ENCODE data around the gene ZFPM1. TPM values are rescaled to one million over a fixed set of nuclear protein-coding genes. Genes with fewer than 3 reads are reported as not detected.

Gene ZFPM1
- total RNA-seq, 1 donor from 2014 or later, result 8.4 TPM

GRCh38 chr16:88500255-88500661 is 47.2 kb downstream of the ZFPM1 start:
- Histone ChIP-seq H3K27ac (no peak overlapping the region), H3K27me3 (no peaks in the 10 kb centered on the region), H3K9me3 (no peaks in the 10 kb centered on the region), H3K4me1 (no peaks in the 10 kb centered on the region), H3K4me3 (no peak overlapping the region), H3K36me3 (no peaks in the 10 kb centered on the region)
- intact Hi-C loops (cut with DNase I), result no loop called here
- ATAC-seq, result no peak
- TF ChIP-seq CTCF (IDR thresholded peaks at IDR 0.05), result no peak
- no peak for DNase-seq

GRCh38 chr16:88502371-88502770 is 49.3 kb downstream of the ZFPM1 start:
- no peaks in the 10 kb centered on the region for H3K9me3 ChIP-seq

GRCh38 chr16:88502776-88503280 is 49.7 kb downstream of the ZFPM1 start:
- Histone ChIP-seq H3K27ac (no peak overlapping the region), H3K27me3 (no peaks in the 10 kb centered on the region), H3K4me3 (no peak overlapping the region), H3K4me1 (no peaks in the 10 kb centered on the region), H3K36me3 (no peaks in the 10 kb centered on the region), H3K9me3 (no peaks in the 10 kb centered on the region)
- intact Hi-C loops (cut with DNase I), result no loop called here
- no peak for DNase-seq
- TF ChIP-seq CTCF (IDR thresholded peaks at IDR 0.05), result no peak
- no peak for ATAC-seq

More at GRCh38 chr16:88502371-88502770, 49.3 kb downstream of the ZFPM1 start:
- ATAC-seq (no peak), DNase-seq (no peak)
- Histone ChIP-seq H3K4me3 (no peak overlapping the region), H3K36me3 (no peaks in the 10 kb centered on the region), H3K27me3 (no peaks in the 10 kb centered on the region), H3K4me1 (no peaks in the 10 kb centered on the region), H3K27ac (no peak overlapping the region)
- intact Hi-C loops (cut with DNase I), result no loop called here
- TF ChIP-seq CTCF (IDR thresholded peaks at IDR 0.05), result no peak

GRCh38 chr16:88503374-88503770 is 50.3 kb downstream of the ZFPM1 start:
- Histone ChIP-seq H3K36me3 (no peaks in the 10 kb centered on the region), H3K4me3 (no peak overlapping the region), H3K27me3 (no peaks in the 10 kb centered on the region), H3K27ac (no peak overlapping the region), H3K9me3 (no peaks in the 10 kb centered on the region), H3K4me1 (no peaks in the 10 kb centered on the region)
- DNase-seq (no peak), ATAC-seq (no peak)
- intact Hi-C loops (cut with DNase I), result no loop called here
- no peak for TF ChIP-seq CTCF (IDR thresholded peaks at IDR 0.05)

- DNase-seq (no peak), ATAC-seq (no peak)
- H3K36me3 ChIP-seq, result no peaks in the 10 kb centered on the region
- H3K27me3 ChIP-seq, result no peaks in the 10 kb centered on the region
- no peak overlapping the region for H3K4me3 ChIP-seq
- no peak for TF ChIP-seq CTCF (IDR thresholded peaks at IDR 0.05)
- H3K9me3 ChIP-seq, result no peaks in the 10 kb centered on the region
- no peaks in the 10 kb centered on the region for H3K4me1 ChIP-seq
- intact Hi-C loops (cut with DNase I), result no loop called here
- no peak overlapping the region for H3K27ac ChIP-seq
Observed at GRCh38 chr16:88503771-88504488, 50.9 kb downstream of the ZFPM1 start.

Measured in upper lobe of right lung (tissue), 1 donor.